Ovary (tissue), 3 donors: ENCODE data around the gene XRCC3.

ENCODE experiments used
- EP300 ChIP-seq: sonication (generic); formaldehyde crosslinking; IDR thresholded peaks from one replicate; pipeline ENCODE4 v1.6.1; 2017; ENCODE audit warnings: antibody characterized with exemption
- POLR2A ChIP-seq: fragments of 450-650 bp; IDR thresholded peaks from one replicate; pipeline ENCODE4 v1.6.1; 2017; ENCODE audit warnings: antibody characterized with exemption, mild to moderate bottlenecking, moderate library complexity
- TF ChIP-seq, protein P1 (sequence below), 3 donors: fragments of 450-650 bp in 2 of 3; fragments of 200-600 bp in 1 of 3; IDR thresholded peaks; one replicate each; pipeline versions ENCODE4 v1.5.1 to v1.8.0; 2016 to 2022; ENCODE audit warnings: antibody characterized with exemption in 3 of 3, mild to moderate bottlenecking in 1 of 3
- donor health status: DM: no; HTN: no; CAD: no.

DNA sequence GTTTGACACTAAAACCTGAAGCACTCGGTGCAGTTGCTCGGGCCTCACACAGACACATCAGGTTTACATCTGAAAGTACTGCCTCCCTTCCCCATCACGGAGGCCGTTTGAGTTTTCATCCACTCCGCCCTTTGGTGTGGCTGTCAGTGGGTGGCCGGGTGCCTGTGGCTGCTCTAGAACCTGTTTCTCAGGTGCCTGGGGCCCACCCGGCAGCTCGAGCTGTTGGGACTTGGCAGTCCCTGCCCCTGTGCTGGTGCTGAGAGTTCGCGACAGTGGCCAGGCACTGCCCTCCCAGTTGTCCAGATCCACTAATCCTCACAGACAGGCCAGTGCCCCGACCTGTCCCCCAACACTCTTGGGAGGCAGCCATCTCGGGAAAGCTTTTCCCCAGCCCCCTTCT is 22.4 kb downstream of the XRCC3 start:
- TF ChIP-seq, protein P1, sequence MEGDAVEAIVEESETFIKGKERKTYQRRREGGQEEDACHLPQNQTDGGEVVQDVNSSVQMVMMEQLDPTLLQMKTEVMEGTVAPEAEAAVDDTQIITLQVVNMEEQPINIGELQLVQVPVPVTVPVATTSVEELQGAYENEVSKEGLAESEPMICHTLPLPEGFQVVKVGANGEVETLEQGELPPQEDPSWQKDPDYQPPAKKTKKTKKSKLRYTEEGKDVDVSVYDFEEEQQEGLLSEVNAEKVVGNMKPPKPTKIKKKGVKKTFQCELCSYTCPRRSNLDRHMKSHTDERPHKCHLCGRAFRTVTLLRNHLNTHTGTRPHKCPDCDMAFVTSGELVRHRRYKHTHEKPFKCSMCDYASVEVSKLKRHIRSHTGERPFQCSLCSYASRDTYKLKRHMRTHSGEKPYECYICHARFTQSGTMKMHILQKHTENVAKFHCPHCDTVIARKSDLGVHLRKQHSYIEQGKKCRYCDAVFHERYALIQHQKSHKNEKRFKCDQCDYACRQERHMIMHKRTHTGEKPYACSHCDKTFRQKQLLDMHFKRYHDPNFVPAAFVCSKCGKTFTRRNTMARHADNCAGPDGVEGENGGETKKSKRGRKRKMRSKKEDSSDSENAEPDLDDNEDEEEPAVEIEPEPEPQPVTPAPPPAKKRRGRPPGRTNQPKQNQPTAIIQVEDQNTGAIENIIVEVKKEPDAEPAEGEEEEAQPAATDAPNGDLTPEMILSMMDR (IDR thresholded peaks at IDR 0.05) = no peak
- no peak for TF ChIP-seq POLR2A
- no peak for TF ChIP-seq EP300
